ENCODE results near the gene MAST2. TPM values are rescaled to one million over a fixed set of nuclear protein-coding genes. Genes with fewer than 3 reads are reported as not detected.

The MAST2 gene
- total RNA-seq, 1 donor from 2014 or later, result 61.0 TPM

GRCh38 chr1:45814776-45815175, 11.4 kb downstream of the MAST2 start:
- Histone ChIP-seq H3K36me3 (peaks cover 0 to 6% of the 10 kb centered on the region in 2 donors), H3K4me3 (no peak overlapping the region), H3K9me3 (peaks cover 0 to 7% of the 10 kb centered on the region in 2 donors), H3K27me3 (no peaks in the 10 kb centered on the region), H3K4me1 (no peaks in the 10 kb centered on the region), H3K27ac (no peak overlapping the region)
- DNase-seq (ENCODE audit: low spot score in 2 of 2), result no peak
- no peak for TF ChIP-seq CTCF (IDR thresholded peaks at IDR 0.05)
- intact Hi-C loops (cut with DNase I), result no loop called here

- Histone ChIP-seq H3K4me3 (no peak overlapping the region), H3K36me3 (peaks cover 0 to 6% of the 10 kb centered on the region in 2 donors), H3K4me1 (no peaks in the 10 kb centered on the region), H3K9me3 (peaks cover 0 to 14% of the 10 kb centered on the region in 2 donors), H3K27ac (no peak overlapping the region), H3K27me3 (no peaks in the 10 kb centered on the region)
- no peak for DNase-seq (ENCODE audit: low spot score in 2 of 2)
- intact Hi-C loops (cut with DNase I), result no loop called here
- TF ChIP-seq CTCF (IDR thresholded peaks at IDR 0.05), result no peak
These were observed 12.5 kb downstream of the MAST2 start for GRCh38 chr1:45815667-45816458.

- no peak overlapping the region for H3K4me3 ChIP-seq
- no peak for DNase-seq (ENCODE audit: low spot score in 2 of 2)
- TF ChIP-seq CTCF (IDR thresholded peaks at IDR 0.05), result no peak
- intact Hi-C loops (cut with DNase I), result no loop called here
- H3K4me1 ChIP-seq, result no peaks in the 10 kb centered on the region
- H3K36me3 ChIP-seq, result peaks cover 2 to 3% of the 10 kb centered on the region in 2 donors
- peaks cover 0 to 14% of the 10 kb centered on the region in 2 donors for H3K9me3 ChIP-seq
- no peaks in the 10 kb centered on the region for H3K27me3 ChIP-seq
- H3K27ac ChIP-seq, result no peak overlapping the region
These were observed 16.8 kb downstream of the MAST2 start for GRCh38 chr1:45820173-45820572.

- TF ChIP-seq CTCF (IDR thresholded peaks at IDR 0.05), result no peak
- H3K4me1 ChIP-seq, result no peaks in the 10 kb centered on the region
- DNase-seq (ENCODE audit: low spot score in 2 of 2), result no peak
- peaks cover 0 to 14% of the 10 kb centered on the region in 2 donors for H3K9me3 ChIP-seq
- H3K4me3 ChIP-seq, result no peak overlapping the region
- H3K27ac ChIP-seq, result no peak overlapping the region
- no peaks in the 10 kb centered on the region for H3K27me3 ChIP-seq
- peaks cover 3 to 9% of the 10 kb centered on the region in 2 donors for H3K36me3 ChIP-seq
- intact Hi-C loops (cut with DNase I), result no loop called here
These were observed 17.4 kb downstream of the MAST2 start for GRCh38 chr1:45820788-45821187.

GRCh38 chr1:45822644-45823043, 19.2 kb downstream of the MAST2 start:
- no peak for TF ChIP-seq CTCF (IDR thresholded peaks at IDR 0.05)
- Histone ChIP-seq H3K27me3 (no peaks in the 10 kb centered on the region), H3K36me3 (peaks cover 15 to 19% of the 10 kb centered on the region in 2 donors), H3K4me3 (no peak overlapping the region), H3K27ac (no peak overlapping the region), H3K9me3 (peaks cover 0 to 14% of the 10 kb centered on the region in 2 donors), H3K4me1 (no peaks in the 10 kb centered on the region)
- DNase-seq (ENCODE audit: low spot score in 2 of 2), result no peak
- intact Hi-C loops (cut with DNase I), result no loop called here
